Inflammatory macrophage (primary cell): ENCODE results near the gene CD93.

Source experiments
- DNase-seq, 2 donors: peaks; one replicate each; pipeline ENCODE4 v3.0.0-alpha.2; 2020 to 2022

Gene CD93

DNA sequence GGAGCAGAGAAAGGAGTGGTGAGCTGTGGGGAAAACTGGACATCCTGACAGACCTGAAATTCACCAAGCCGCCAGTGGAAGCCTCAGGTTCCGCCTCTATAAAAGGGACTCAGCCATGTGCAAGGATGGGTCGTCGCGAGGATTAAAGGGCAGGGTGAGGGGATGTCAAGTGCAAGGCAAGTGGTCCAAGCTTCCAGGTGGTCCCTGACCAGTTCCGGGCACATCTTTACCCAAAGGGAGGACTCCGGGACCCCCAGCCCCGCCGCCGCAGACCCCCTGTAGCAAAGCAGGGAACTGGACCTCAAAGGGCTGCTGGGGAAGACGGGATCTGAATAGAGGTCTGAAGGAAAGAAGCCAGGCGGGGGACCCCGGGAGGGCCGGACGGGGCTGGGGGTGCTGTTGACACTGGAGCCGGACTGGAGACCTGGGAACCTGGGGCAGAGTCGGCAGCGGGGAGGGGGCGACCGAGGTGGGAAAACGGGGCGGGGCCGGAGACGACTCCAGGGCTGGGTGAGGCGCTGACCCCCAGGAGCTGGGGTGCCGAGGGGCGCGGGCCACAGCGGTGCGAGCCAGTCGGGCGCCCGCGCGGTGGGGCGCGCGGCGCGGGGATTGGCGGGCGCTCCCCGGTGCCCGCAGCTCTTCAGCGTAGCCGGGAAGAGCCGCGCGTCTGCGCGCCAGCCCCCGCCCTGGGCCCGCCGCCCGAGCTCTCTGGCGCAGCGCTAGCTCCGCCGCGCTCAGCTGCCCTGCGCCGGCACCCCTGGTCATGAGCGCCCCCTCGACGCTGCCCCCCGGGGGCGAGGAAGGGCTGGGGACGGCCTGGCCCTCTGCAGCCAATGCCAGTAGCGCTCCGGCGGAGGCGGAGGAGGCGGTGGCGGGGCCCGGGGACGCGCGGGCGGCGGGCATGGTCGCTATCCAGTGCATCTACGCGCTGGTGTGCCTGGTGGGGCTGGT is 51.1 kb downstream of the CD93 start, which contains the start of gene SSTR4:
TSS of gene SSTR4 (plus strand) at position 592 of the 951 bp plus-strand sequence. CDS start at position 764, 172 bp downstream.
- no peak for DNase-seq

DNA sequence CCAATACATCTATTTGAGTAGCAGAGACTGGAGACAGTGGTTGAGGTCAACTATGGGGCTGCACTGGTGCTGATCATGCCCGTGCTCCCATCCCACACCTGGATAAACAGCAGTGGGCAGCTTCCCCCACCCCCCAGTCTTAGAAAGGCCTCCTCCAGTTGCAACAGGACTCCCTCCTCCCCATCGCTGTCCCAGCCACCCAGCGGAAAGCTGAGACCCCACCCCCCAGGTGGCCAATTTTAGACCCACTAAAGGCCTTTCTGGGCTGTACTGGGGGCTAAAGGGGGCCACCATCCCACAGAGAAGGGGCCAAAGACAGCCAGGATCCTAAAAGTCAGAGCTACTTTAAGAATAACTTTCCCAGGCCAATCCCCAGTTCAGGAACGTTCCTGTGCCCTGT is 52.2 kb downstream of the CD93 start:
- DNase-seq = no peak

- DNase-seq = no peak
Measured at GRCh38 chr20:23032750-23033078, 53.4 kb downstream of the CD93 start.

DNA sequence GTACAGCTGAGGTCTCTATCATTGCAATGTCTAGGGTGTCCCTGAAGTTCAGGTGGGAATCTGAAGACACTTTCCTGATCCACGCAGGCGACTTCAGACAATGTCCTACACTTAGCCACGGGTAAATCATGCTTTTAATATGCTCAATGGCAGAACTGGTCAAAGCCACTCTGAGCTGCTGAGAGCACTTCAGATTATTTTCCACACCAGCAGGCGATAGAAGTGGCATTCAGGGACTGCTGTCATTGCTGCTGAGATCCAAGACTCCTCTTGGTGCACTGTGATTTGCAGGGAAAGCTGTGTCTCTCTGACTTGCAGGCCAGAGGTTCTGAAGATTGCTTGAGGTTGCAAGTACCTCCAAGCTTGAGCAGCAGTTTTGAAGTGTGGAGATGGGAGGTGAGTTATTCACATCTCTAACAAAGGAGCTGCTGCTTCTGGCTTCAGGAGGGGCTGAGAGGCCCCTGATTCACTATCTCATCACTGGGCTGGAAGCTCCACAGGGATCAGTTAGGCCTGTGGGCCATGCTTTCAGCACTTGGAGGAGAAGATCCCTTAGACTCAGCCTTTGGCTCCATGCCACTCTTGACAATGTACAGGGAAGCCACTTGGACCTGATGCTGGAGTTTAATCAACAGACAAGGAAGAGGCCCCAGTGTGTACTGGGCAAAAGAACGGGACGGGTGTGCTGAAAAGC is 53.9 kb downstream of the CD93 start:
- no peak for DNase-seq

- no peak for DNase-seq
Measured at GRCh38 chr20:23031346-23031745, 54.8 kb downstream of the CD93 start.
